ENCODE results near the gene CYLC1.

CYLC1 gene

GRCh38 chrX:83860846-83861245 lies at the start of gene CYLC1:
TSS of gene CYLC1 (plus strand) at chrX:83861146. CDS start at chrX:83861183, 37 bp downstream.
- DNase-seq: no peak

- DNase-seq: peak; percentile 1
Measured at GRCh38 chrX:83819304-83819703, 41.6 kb upstream of the CYLC1 start.

- DNase-seq: no peak
Measured at GRCh38 chrX:83829874-83830273, 31.1 kb upstream of the CYLC1 start.

- peak; percentile 58 for DNase-seq
Measured at GRCh38 chrX:83845397-83845796, 15.5 kb upstream of the CYLC1 start.

- no peak for DNase-seq
Measured at GRCh38 chrX:83847339-83847738, 13.6 kb upstream of the CYLC1 start.

GRCh38 chrX:83888585-83888984 lies 27.6 kb downstream of the CYLC1 start:
- no peak for DNase-seq

GRCh38 chrX:83892433-83892832 lies 31.5 kb downstream of the CYLC1 start:
- DNase-seq: no peak

GRCh38 chrX:83906921-83907320 lies 46.0 kb downstream of the CYLC1 start:
- DNase-seq: no peak

- peak; percentile 31 for DNase-seq
Measured at GRCh38 chrX:83916525-83916924, 55.6 kb downstream of the CYLC1 start.

- peak; percentile 21 for DNase-seq
Measured at GRCh38 chrX:83934220-83934619, 73.3 kb downstream of the CYLC1 start.

Data from NCI-H1092 treated with DMSO at 0.1 percent for 48 hours (cell line).